Erythroblast (primary cell): Measurements from ENCODE around the gene PTTG1IP.

Experiments used
- DNase-seq, 2 experiments: peaks; one replicate each; lab custom pipeline; 2025; lab: John Stamatoyannopoulos, UW
- GATA1 ChIP-seq: IDR thresholded peaks from 2 replicates; pipeline ENCODE4 v1.6.1; 2011; ENCODE audit warnings: low read depth, mild to moderate bottlenecking, control low read depth, low read length, moderate library complexity
- POLR2A ChIP-seq: IDR thresholded peaks from 2 replicates; pipeline ENCODE4 v1.6.1; 2011; ENCODE audit warnings: mild to moderate bottlenecking, low read length

Gene PTTG1IP

GRCh38 chr21:44847261-44848056, 26.0 kb downstream of the PTTG1IP start:
- no peak for DNase-seq
- no peak for TF ChIP-seq POLR2A
- TF ChIP-seq GATA1, result no peak

GRCh38 chr21:44846485-44847260, 26.8 kb downstream of the PTTG1IP start:
- peak; percentile 51 to 52 for DNase-seq
- TF ChIP-seq POLR2A (peak; percentile 9), GATA1 (no peak)

GRCh38 chr21:44846224-44846484, 27.3 kb downstream of the PTTG1IP start:
- TF ChIP-seq GATA1 (no peak), POLR2A (peak; percentile 5)
- DNase-seq, result no peak

GRCh38 chr21:44845418-44846223, 27.9 kb downstream of the PTTG1IP start:
- DNase-seq, result peak; percentile 75 to 79
- TF ChIP-seq POLR2A, result peak; percentile 7
- TF ChIP-seq GATA1, result no peak

- TF ChIP-seq POLR2A, result no peak
- no peak for TF ChIP-seq GATA1
- DNase-seq, result no peak
These were observed 29.2 kb downstream of the PTTG1IP start for GRCh38 chr21:44844256-44844655.

- TF ChIP-seq POLR2A (no peak), GATA1 (no peak)
- DNase-seq, result no peak
These were observed 30.6 kb downstream of the PTTG1IP start for GRCh38 chr21:44842721-44843445.

GRCh38 chr21:44842087-44842486, 31.4 kb downstream of the PTTG1IP start:
- TF ChIP-seq POLR2A, result no peak
- TF ChIP-seq GATA1, result no peak
- no peak for DNase-seq

- DNase-seq, result no peak
- TF ChIP-seq GATA1 (no peak), POLR2A (no peak)
These were observed 32.7 kb downstream of the PTTG1IP start for GRCh38 chr21:44840771-44841170.

- no peak for TF ChIP-seq GATA1
- TF ChIP-seq POLR2A, result no peak
- no peak for DNase-seq
These were observed 34.5 kb downstream of the PTTG1IP start for GRCh38 chr21:44838951-44839350.

GRCh38 chr21:44838039-44838895, 35.2 kb downstream of the PTTG1IP start:
- no peak for DNase-seq
- no peak for TF ChIP-seq POLR2A
- TF ChIP-seq GATA1, result no peak

GRCh38 chr21:44837537-44837936, 36.0 kb downstream of the PTTG1IP start:
- no peak for DNase-seq
- no peak for TF ChIP-seq GATA1
